GM12878 (cell line): Measurements from ENCODE around the gene SESN3.
A peak's percentile ranks its signal among the peaks of the same experiment; 100 is the strongest.

Experiments
- CEBPB ChIP-seq, 2 experiments: fragments of 150-350 bp in 1 of 2; IDR thresholded peaks; 2 replicates each; pipeline ENCODE4 v1.6.1; 2012 to 2014; ENCODE audit warnings: low read depth in 2 of 2, low read length in 2 of 2, borderline replicate concordance in 1 of 2, inconsistent platforms in 1 of 2
- HCFC1 ChIP-seq: fragments of 150-350 bp; IDR thresholded peaks from 2 replicates; pipeline ENCODE4 v1.6.1; 2014; ENCODE audit warnings: low read length
- POLR2AphosphoS5 ChIP-seq: IDR thresholded peaks from 2 replicates; pipeline ENCODE4 v1.6.1; 2011; ENCODE audit warnings: mild to moderate bottlenecking, low read length, inconsistent platforms
- SP1 ChIP-seq: IDR thresholded peaks from one replicate; pipeline ENCODE4 v1.6.1; 2011; ENCODE audit warnings: low read depth, low read length
- ZNF274 ChIP-seq: IDR thresholded peaks from one replicate; pipeline ENCODE4 v1.8.0; 2011; ENCODE audit not compliant: insufficient read length, insufficient read depth
- TF ChIP-seq, protein P1 (sequence below): IDR thresholded peaks from 2 replicates; pipeline ENCODE4 v1.6.1; 2012; ENCODE audit warnings: low read depth, low read length, improper control_type of control experiment
- TF ChIP-seq, protein P2 (sequence below): IDR thresholded peaks from 2 replicates; pipeline ENCODE4 v1.6.1; 2012; ENCODE audit warnings: mild to moderate bottlenecking, low read depth, low read length
- TF ChIP-seq, protein P3 (sequence below): IDR thresholded peaks from 2 replicates; pipeline ENCODE4 v1.6.1; 2012; ENCODE audit warnings: low read depth, low read length, improper control_type of control experiment
- TF ChIP-seq, protein P4 (sequence below), 3 experiments: IDR thresholded peaks in 2 of 3; conservative IDR thresholded peaks in 1 of 3; 2 replicates each; pipeline ENCODE4 v1.5.1; 2011; ENCODE audit warnings: low read depth in 3 of 3, low read length in 3 of 3, mild to moderate bottlenecking in 3 of 3, control low read depth in 2 of 3, moderate library complexity in 2 of 3, inconsistent platforms in 1 of 3, mixed read lengths in 1 of 3; ENCODE audit not compliant: control insufficient read depth in 2 of 3, insufficient read depth in 1 of 3; ENCODE audit errors: extremely low read depth in 1 of 3

DNA sequence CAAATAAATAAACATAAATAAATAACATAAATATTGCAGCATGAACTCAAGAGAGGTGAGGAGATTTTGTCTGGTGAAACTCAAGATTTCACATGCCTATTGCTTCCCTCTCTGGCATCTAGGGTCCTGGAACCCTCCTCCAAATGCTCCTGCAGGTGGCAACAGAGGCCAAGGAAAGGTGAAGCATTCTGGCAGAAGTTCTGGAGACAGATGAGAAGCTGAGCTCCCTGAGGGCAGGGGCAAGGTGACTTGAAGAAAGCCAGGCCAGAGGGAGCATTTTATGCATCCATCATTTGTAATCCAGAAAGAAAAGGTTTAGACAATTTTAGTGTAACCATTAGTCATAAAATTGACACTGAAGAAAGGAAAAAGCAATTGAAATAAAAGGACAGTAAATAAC is 76.5 kb downstream of the SESN3 start:
- TF ChIP-seq, protein P1, sequence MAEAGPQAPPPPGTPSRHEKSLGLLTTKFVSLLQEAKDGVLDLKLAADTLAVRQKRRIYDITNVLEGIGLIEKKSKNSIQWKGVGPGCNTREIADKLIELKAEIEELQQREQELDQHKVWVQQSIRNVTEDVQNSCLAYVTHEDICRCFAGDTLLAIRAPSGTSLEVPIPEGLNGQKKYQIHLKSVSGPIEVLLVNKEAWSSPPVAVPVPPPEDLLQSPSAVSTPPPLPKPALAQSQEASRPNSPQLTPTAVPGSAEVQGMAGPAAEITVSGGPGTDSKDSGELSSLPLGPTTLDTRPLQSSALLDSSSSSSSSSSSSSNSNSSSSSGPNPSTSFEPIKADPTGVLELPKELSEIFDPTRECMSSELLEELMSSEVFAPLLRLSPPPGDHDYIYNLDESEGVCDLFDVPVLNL = no peak
- TF ChIP-seq SP1 (no peak), CEBPB (IDR thresholded peaks at IDR 0.05; ENCODE audit: borderline replicate concordance in 1 of 2, low read depth in 2 of 2, low read length in 2 of 2) (no peak), HCFC1 (no peak), POLR2AphosphoS5 (no peak), ZNF274 (no peak)
- TF ChIP-seq, protein P2, sequence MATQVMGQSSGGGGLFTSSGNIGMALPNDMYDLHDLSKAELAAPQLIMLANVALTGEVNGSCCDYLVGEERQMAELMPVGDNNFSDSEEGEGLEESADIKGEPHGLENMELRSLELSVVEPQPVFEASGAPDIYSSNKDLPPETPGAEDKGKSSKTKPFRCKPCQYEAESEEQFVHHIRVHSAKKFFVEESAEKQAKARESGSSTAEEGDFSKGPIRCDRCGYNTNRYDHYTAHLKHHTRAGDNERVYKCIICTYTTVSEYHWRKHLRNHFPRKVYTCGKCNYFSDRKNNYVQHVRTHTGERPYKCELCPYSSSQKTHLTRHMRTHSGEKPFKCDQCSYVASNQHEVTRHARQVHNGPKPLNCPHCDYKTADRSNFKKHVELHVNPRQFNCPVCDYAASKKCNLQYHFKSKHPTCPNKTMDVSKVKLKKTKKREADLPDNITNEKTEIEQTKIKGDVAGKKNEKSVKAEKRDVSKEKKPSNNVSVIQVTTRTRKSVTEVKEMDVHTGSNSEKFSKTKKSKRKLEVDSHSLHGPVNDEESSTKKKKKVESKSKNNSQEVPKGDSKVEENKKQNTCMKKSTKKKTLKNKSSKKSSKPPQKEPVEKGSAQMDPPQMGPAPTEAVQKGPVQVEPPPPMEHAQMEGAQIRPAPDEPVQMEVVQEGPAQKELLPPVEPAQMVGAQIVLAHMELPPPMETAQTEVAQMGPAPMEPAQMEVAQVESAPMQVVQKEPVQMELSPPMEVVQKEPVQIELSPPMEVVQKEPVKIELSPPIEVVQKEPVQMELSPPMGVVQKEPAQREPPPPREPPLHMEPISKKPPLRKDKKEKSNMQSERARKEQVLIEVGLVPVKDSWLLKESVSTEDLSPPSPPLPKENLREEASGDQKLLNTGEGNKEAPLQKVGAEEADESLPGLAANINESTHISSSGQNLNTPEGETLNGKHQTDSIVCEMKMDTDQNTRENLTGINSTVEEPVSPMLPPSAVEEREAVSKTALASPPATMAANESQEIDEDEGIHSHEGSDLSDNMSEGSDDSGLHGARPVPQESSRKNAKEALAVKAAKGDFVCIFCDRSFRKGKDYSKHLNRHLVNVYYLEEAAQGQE = no peak
- TF ChIP-seq, protein P3, sequence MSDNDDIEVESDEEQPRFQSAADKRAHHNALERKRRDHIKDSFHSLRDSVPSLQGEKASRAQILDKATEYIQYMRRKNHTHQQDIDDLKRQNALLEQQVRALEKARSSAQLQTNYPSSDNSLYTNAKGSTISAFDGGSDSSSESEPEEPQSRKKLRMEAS = no peak
- TF ChIP-seq, protein P4, sequence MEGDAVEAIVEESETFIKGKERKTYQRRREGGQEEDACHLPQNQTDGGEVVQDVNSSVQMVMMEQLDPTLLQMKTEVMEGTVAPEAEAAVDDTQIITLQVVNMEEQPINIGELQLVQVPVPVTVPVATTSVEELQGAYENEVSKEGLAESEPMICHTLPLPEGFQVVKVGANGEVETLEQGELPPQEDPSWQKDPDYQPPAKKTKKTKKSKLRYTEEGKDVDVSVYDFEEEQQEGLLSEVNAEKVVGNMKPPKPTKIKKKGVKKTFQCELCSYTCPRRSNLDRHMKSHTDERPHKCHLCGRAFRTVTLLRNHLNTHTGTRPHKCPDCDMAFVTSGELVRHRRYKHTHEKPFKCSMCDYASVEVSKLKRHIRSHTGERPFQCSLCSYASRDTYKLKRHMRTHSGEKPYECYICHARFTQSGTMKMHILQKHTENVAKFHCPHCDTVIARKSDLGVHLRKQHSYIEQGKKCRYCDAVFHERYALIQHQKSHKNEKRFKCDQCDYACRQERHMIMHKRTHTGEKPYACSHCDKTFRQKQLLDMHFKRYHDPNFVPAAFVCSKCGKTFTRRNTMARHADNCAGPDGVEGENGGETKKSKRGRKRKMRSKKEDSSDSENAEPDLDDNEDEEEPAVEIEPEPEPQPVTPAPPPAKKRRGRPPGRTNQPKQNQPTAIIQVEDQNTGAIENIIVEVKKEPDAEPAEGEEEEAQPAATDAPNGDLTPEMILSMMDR (IDR thresholded peaks at IDR 0.05 in 2 of 3, conservative IDR thresholded peaks at IDR 0.05 in 1 of 3; ENCODE audit: control insufficient read depth in 2 of 3, extremely low read depth in 1 of 3, insufficient read depth in 1 of 3, low read depth in 3 of 3, low read length in 3 of 3) = peak; percentile 72 to 82 (median 72)
